Testis (tissue), 3 donors: Measurements from ENCODE around the gene NES. TPM values are rescaled to one million over a fixed set of nuclear protein-coding genes. Genes with fewer than 3 reads are reported as not detected.

Experiments used
- DNase-seq: peaks from one replicate; pipeline ENCODE4 v3.0.0-alpha.2; 2019
- H3K27ac ChIP-seq, 2 donors: fragments of 200-600 bp; sonication (generic); one replicate each; pipeline ENCODE4 v1.5.1; 2019
- H3K27me3 ChIP-seq: fragments of 200-600 bp; sonication (generic); one replicate; pipeline ENCODE4 v1.5.1; 2019
- H3K36me3 ChIP-seq: fragments of 200-600 bp; sonication (generic); one replicate; pipeline ENCODE4 v1.5.1; 2017; ENCODE audit warnings: low read depth; ENCODE audit errors: missing control alignments
- H3K4me1 ChIP-seq: fragments of 200-600 bp; sonication (generic); one replicate; pipeline ENCODE4 v1.5.1; 2019
- H3K4me3 ChIP-seq, 2 donors: fragments of 200-600 bp; sonication (generic); one replicate each; pipeline ENCODE4 v1.5.1; 2017 to 2019
- H3K9me3 ChIP-seq: fragments of 200-600 bp; sonication (generic); one replicate; pipeline ENCODE4 v1.5.1; 2017
- CTCF ChIP-seq, 3 experiments: fragments of 450-650 bp in 2 of 3; fragments of 200-600 bp in 1 of 3; sonication (generic) in 1 of 3; IDR thresholded peaks; one replicate each; pipeline ENCODE4 v1.5.1; 2016 to 2019; ENCODE audit warnings: antibody characterized with exemption in 3 of 3, mild to moderate bottlenecking in 2 of 3, moderate library complexity in 1 of 3
- POLR2A ChIP-seq: fragments of 450-650 bp; IDR thresholded peaks from one replicate; pipeline ENCODE4 v1.6.1; 2017; ENCODE audit warnings: antibody characterized with exemption, mild to moderate bottlenecking, moderate library complexity
- WGBS, 2 donors: methylation state at CpG; one replicate each; pipeline ENCODE4 v1.1.5; 2018; 5-methylcytosine and 5-hydroxymethylcytosine counted together
- intact Hi-C: fragments of 100-400 bp; cut with DNase I; formaldehyde crosslinking; loops from one replicate; pipeline ENCODE4 v1.15.1; 2023; ENCODE audit warnings: low total_unique reads
- polyA plus RNA-seq: library from polyadenylated mRNA; stranded (reverse); fragments of 350-450 nt; fragmentation: Illumina TruSeq; extraction: RNeasy Lipid Tissue Mini Kit (QIAGEN cat#74804); gene quantifications from one replicate; pipeline ENCODE4 v1.2.3, GENCODE V29; 2014; ENCODE audit warnings: low read depth, low replicate concordance; ENCODE audit not compliant: insufficient read depth
- total RNA-seq, 2 donors: library from RNA; depleted of rRNA; stranded (reverse); fragments of >200 nt; gene quantifications; one replicate each; pipeline ENCODE4 v1.2.3, GENCODE V29; 2016

Gene NES
- total and polyA plus RNA-seq, 3 donors from 2014 or later = 17.6 to 27.7 (median 20.7) TPM

DNA sequence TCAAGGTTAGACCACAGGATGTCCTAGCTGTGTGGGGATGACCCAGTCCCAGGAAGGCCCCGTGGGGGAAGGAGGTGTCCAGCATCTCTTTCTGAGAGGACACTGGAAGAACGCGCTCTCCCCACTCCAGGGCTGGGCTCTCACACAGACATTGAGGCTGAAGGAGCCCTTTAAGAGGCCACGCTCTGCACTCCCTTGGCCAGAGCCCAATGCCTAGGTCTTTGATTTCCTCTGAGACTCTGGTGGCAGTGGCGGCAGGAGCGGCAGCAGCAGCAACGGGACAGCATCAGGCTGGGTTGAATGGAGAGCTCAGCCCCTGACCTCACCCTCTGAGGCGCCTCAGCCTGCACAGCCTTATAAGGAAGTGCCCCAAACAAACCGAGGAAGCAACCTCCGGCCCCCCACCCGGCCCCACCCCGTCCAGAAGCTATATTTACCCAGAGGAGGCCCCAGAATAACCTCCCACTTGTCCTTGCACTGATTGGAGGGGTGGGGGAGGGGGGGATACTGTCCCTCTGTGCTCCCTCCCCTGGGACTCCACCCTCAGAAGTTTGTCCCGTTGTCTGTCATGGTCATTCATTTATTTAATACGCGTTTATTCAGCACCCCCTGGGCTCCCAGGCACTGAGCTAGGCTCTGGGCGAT, 12.3 kb downstream of the NES start:
- Histone ChIP-seq H3K27me3 (no peaks in the 10 kb centered on the region), H3K9me3 (no peaks in the 10 kb centered on the region), H3K4me3 (no peak overlapping the region), H3K36me3 (no peaks in the 10 kb centered on the region), H3K4me1 (peaks cover 72% of the 10 kb centered on the region), H3K27ac (peak overlapping the region; percentile 55 to 69)
- TF ChIP-seq CTCF (IDR thresholded peaks at IDR 0.05) = no peak
- DNase-seq = peak; percentile 62
- WGBS, 2 donors = 34 to 35% methylated on average over 7 to 16 of the region's 16 CpGs
- intact Hi-C loops = no loop called here

- TF ChIP-seq POLR2A (no peak), CTCF (IDR thresholded peaks at IDR 0.05) (no peak)
- Histone ChIP-seq H3K36me3 (no peaks in the 10 kb centered on the region), H3K4me3 (no peak overlapping the region), H3K4me1 (peaks cover 79% of the 10 kb centered on the region), H3K9me3 (no peaks in the 10 kb centered on the region), H3K27ac (peak overlapping the region; percentile 55 to 69), H3K27me3 (no peaks in the 10 kb centered on the region)
- no peak for DNase-seq
- WGBS, 2 donors = 72 to 77% methylated on average over 5 of the region's 5 CpGs
- intact Hi-C loops = no loop called here
Observed at GRCh38 chr1:156664046-156664766, 13.0 kb downstream of the NES start.

DNA sequence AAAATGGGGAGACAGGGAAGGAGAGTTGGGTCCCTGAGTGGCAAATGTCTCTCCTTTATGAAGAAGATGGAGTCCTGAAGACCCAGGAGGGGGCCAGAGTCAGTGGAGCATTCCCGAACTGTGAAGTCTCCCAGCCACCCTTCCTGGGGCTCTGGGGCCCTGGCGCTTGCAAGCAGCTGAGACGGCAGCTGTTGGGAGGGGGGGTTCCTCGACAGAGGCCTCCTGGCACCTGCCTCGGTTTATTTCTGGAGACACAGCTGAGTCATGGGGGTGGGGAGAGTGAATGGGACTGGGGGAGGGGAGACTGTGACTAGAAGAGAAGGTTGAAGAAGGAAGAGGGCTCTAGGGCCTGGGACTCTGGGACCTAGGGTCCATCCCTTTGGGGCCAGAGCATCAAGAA, 14.0 kb downstream of the NES start:
- no peak for DNase-seq
- H3K9me3 ChIP-seq = no peaks in the 10 kb centered on the region
- H3K4me3 ChIP-seq = no peak overlapping the region
- WGBS, 2 donors = 56 to 60% methylated on average over 5 of the region's 5 CpGs
- intact Hi-C loops = no loop called here
- H3K36me3 ChIP-seq = no peaks in the 10 kb centered on the region
- H3K4me1 ChIP-seq = peaks cover 81% of the 10 kb centered on the region
- TF ChIP-seq CTCF (IDR thresholded peaks at IDR 0.05) = no peak
- TF ChIP-seq POLR2A = no peak
- peak overlapping the region in 1 of 2 donors; percentile 69 for H3K27ac ChIP-seq
- no peaks in the 10 kb centered on the region for H3K27me3 ChIP-seq

DNA sequence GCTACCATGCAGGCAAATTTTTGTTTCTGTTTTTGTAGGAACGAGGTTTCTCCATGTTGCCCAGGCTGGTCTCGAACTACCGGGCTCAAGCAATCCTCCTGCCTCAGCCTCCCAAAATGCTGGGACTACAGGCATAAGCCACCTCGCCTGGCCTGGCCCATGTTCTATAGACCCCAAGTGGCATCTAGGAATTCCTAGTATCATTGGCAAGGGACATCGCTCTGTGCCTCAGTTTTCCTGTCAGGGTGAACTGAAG, 14.5 kb downstream of the NES start:
- WGBS, 2 donors = 84 to 88% methylated on average over 5 of the region's 5 CpGs
- intact Hi-C loops = no loop called here
- H3K27me3 ChIP-seq = no peaks in the 10 kb centered on the region
- H3K4me1 ChIP-seq = peaks cover 81% of the 10 kb centered on the region
- no peaks in the 10 kb centered on the region for H3K9me3 ChIP-seq
- H3K36me3 ChIP-seq = no peaks in the 10 kb centered on the region
- TF ChIP-seq POLR2A = no peak
- no peak for TF ChIP-seq CTCF (IDR thresholded peaks at IDR 0.05)
- H3K27ac ChIP-seq = peak overlapping the region; percentile 68 to 69
- H3K4me3 ChIP-seq = no peak overlapping the region
- DNase-seq = no peak
